Thyroid gland (tissue), 4 donors: Measurements from ENCODE around the gene KRT78.

Source experiments
- CTCF ChIP-seq, 6 experiments: fragments of 200-600 bp in 3 of 6; fragments of 450-650 bp in 3 of 6; sonication (generic) in 3 of 6; IDR thresholded peaks; one replicate each; pipeline ENCODE4 v1.5.1; 2016 to 2019; ENCODE audit warnings: antibody characterized with exemption in 6 of 6, mild to moderate bottlenecking in 2 of 6, inconsistent platforms in 1 of 6, moderate library complexity in 1 of 6
- POLR2A ChIP-seq, 2 donors: fragments of 450-650 bp; IDR thresholded peaks; one replicate each; pipeline ENCODE4 v1.6.1; 2017; ENCODE audit warnings: antibody characterized with exemption in 2 of 2, mild to moderate bottlenecking in 2 of 2, moderate library complexity in 1 of 2

- no peak for TF ChIP-seq CTCF (IDR thresholded peaks at IDR 0.05)
- TF ChIP-seq POLR2A (IDR thresholded peaks at IDR 0.05): no peak
Measured at GRCh38 chr12:52817699-52818238, 31.0 kb downstream of the KRT78 start.
